COLO829 (cell line): ENCODE data around the gene ARNT2.

Experiments used
- DNase-seq: peaks from one replicate; pipeline ENCODE4 v3.0.0; 2012; ENCODE audit warnings: low spot score

ARNT2 gene

GRCh38 chr15:80558631-80559319 lies 154.6 kb downstream of the ARNT2 start:
- no peak for DNase-seq

GRCh38 chr15:80559320-80559693 lies 155.1 kb downstream of the ARNT2 start:
- no peak for DNase-seq

- DNase-seq: no peak
Measured at GRCh38 chr15:80559761-80560160, 155.6 kb downstream of the ARNT2 start.

- DNase-seq: no peak
Measured at GRCh38 chr15:80560601-80561400, 156.6 kb downstream of the ARNT2 start.

GRCh38 chr15:80561500-80561899 lies 157.3 kb downstream of the ARNT2 start:
- DNase-seq: no peak

- DNase-seq: peak; percentile 20
Measured at GRCh38 chr15:80562033-80562432, 157.9 kb downstream of the ARNT2 start.

GRCh38 chr15:80562846-80563245 lies 158.7 kb downstream of the ARNT2 start:
- no peak for DNase-seq

- DNase-seq: no peak
Measured at GRCh38 chr15:80563372-80563997, 159.3 kb downstream of the ARNT2 start.

GRCh38 chr15:80564056-80564455 lies 159.9 kb downstream of the ARNT2 start:
- DNase-seq: no peak

GRCh38 chr15:80565398-80565797 lies 161.2 kb downstream of the ARNT2 start:
- no peak for DNase-seq

- no peak for DNase-seq
Measured at GRCh38 chr15:80565988-80566387, 161.8 kb downstream of the ARNT2 start.

GRCh38 chr15:80567721-80568157 lies 163.6 kb downstream of the ARNT2 start:
- DNase-seq: peak; percentile 77

- no peak for DNase-seq
Measured at GRCh38 chr15:80568298-80568697, 164.1 kb downstream of the ARNT2 start.

- DNase-seq: no peak
Measured at GRCh38 chr15:80568876-80569605, 164.9 kb downstream of the ARNT2 start.

GRCh38 chr15:80569656-80570055 lies 165.5 kb downstream of the ARNT2 start:
- no peak for DNase-seq

- DNase-seq: no peak
Measured at GRCh38 chr15:80570553-80570952, 166.4 kb downstream of the ARNT2 start.

- DNase-seq: no peak
Measured at GRCh38 chr15:80572337-80572736, 168.2 kb downstream of the ARNT2 start.

- DNase-seq: no peak
Measured at GRCh38 chr15:80573606-80574005, 169.4 kb downstream of the ARNT2 start.

GRCh38 chr15:80574590-80574989 lies 170.4 kb downstream of the ARNT2 start:
- no peak for DNase-seq

GRCh38 chr15:80576519-80577090 lies 172.4 kb downstream of the ARNT2 start:
- DNase-seq: no peak

- no peak for DNase-seq
Measured at GRCh38 chr15:80577552-80578205, 173.5 kb downstream of the ARNT2 start.

- DNase-seq: no peak
Measured at GRCh38 chr15:80578206-80578595, 174.0 kb downstream of the ARNT2 start.
